T-helper 1 cell treated with Interleukin-12 subunit alpha and Interleukin-12 subunit beta and Interleukin-4 antibody, amounts not matched to agents 30 μg/mL and 1 μg/mL, for 36 hours (primary cell): Measurements from ENCODE around the gene CHST8.
"Not testable (repeated sequence)": the region's sequence is repeated elsewhere in the genome, so short reads cannot be mapped to it uniquely, and the experiment has no call there.

Experiments
- H3K27ac Mint-ChIP-seq: one replicate; pipeline ENCODE4 v1.8.0; 2021; ENCODE audit warnings: mild to moderate bottlenecking, mixed read lengths
- H3K27me3 Mint-ChIP-seq: one replicate; pipeline ENCODE4 v1.8.0; 2021; ENCODE audit warnings: low read depth, mixed read lengths
- H3K36me3 Mint-ChIP-seq: one replicate; pipeline ENCODE4 v1.8.0; 2021; ENCODE audit warnings: low read depth, mixed read lengths
- H3K4me1 Mint-ChIP-seq: one replicate; pipeline ENCODE4 v1.8.0; 2021; ENCODE audit warnings: low read depth, mixed read lengths
- H3K4me3 Mint-ChIP-seq: one replicate; pipeline ENCODE4 v1.8.0; 2021; ENCODE audit warnings: mild to moderate bottlenecking, moderate library complexity, mixed read lengths
- H3K9me3 Mint-ChIP-seq: one replicate; pipeline ENCODE4 v1.8.0; 2021; ENCODE audit warnings: mixed read lengths

The CHST8 gene

GRCh38 chr19:33646306-33646705 is 24.6 kb downstream of the CHST8 start:
- Mint-ChIP-seq H3K9me3 (no peaks in the 10 kb centered on the region), H3K4me1 (no peaks in the 10 kb centered on the region), H3K4me3 (no peak overlapping the region), H3K27ac (no peak overlapping the region), H3K36me3 (no peaks in the 10 kb centered on the region), H3K27me3 (no peaks in the 10 kb centered on the region)

GRCh38 chr19:33647146-33647545 is 25.4 kb downstream of the CHST8 start:
- no peak overlapping the region for H3K27ac Mint-ChIP-seq
- no peaks in the 10 kb centered on the region for H3K9me3 Mint-ChIP-seq
- no peaks in the 10 kb centered on the region for H3K27me3 Mint-ChIP-seq
- no peaks in the 10 kb centered on the region for H3K4me1 Mint-ChIP-seq
- no peak overlapping the region for H3K4me3 Mint-ChIP-seq
- H3K36me3 Mint-ChIP-seq, result no peaks in the 10 kb centered on the region

- no peak overlapping the region for H3K4me3 Mint-ChIP-seq
- no peaks in the 10 kb centered on the region for H3K4me1 Mint-ChIP-seq
- H3K36me3 Mint-ChIP-seq, result no peaks in the 10 kb centered on the region
- no peaks in the 10 kb centered on the region for H3K27me3 Mint-ChIP-seq
- H3K27ac Mint-ChIP-seq, result no peak overlapping the region
- no peaks in the 10 kb centered on the region for H3K9me3 Mint-ChIP-seq
These were observed 28.0 kb downstream of the CHST8 start for GRCh38 chr19:33649627-33650305.

GRCh38 chr19:33653684-33654083 is 31.9 kb downstream of the CHST8 start:
- Mint-ChIP-seq H3K9me3 (no peaks in the 10 kb centered on the region), H3K27me3 (no peaks in the 10 kb centered on the region), H3K4me1 (no peaks in the 10 kb centered on the region), H3K36me3 (no peaks in the 10 kb centered on the region), H3K27ac (no peak overlapping the region), H3K4me3 (no peak overlapping the region)

- no peaks in the 10 kb centered on the region for H3K27me3 Mint-ChIP-seq
- no peak overlapping the region for H3K27ac Mint-ChIP-seq
- H3K9me3 Mint-ChIP-seq, result no peaks in the 10 kb centered on the region
- no peak overlapping the region for H3K4me3 Mint-ChIP-seq
- no peaks in the 10 kb centered on the region for H3K36me3 Mint-ChIP-seq
- H3K4me1 Mint-ChIP-seq, result no peaks in the 10 kb centered on the region
These were observed 33.2 kb downstream of the CHST8 start for GRCh38 chr19:33654840-33655508.

GRCh38 chr19:33659835-33660234 is 38.1 kb downstream of the CHST8 start:
- Mint-ChIP-seq H3K27me3 (no peaks in the 10 kb centered on the region), H3K9me3 (no peaks in the 10 kb centered on the region), H3K27ac (no peak overlapping the region), H3K4me3 (no peak overlapping the region), H3K36me3 (no peaks in the 10 kb centered on the region), H3K4me1 (no peaks in the 10 kb centered on the region)

- no peaks in the 10 kb centered on the region for H3K36me3 Mint-ChIP-seq
- H3K27ac Mint-ChIP-seq, result no peak overlapping the region
- no peaks in the 10 kb centered on the region for H3K4me1 Mint-ChIP-seq
- H3K9me3 Mint-ChIP-seq, result no peaks in the 10 kb centered on the region
- no peak overlapping the region for H3K4me3 Mint-ChIP-seq
- no peaks in the 10 kb centered on the region for H3K27me3 Mint-ChIP-seq
These were observed 38.8 kb downstream of the CHST8 start for GRCh38 chr19:33660410-33661124.

GRCh38 chr19:33661336-33661735 is 39.6 kb downstream of the CHST8 start:
- Mint-ChIP-seq H3K27ac (no peak overlapping the region), H3K27me3 (no peaks in the 10 kb centered on the region)

GRCh38 chr19:33662391-33663092 is 40.8 kb downstream of the CHST8 start:
- Mint-ChIP-seq H3K36me3 (no peaks in the 10 kb centered on the region), H3K27ac (no peak overlapping the region), H3K27me3 (no peaks in the 10 kb centered on the region), H3K4me1 (no peaks in the 10 kb centered on the region), H3K9me3 (no peaks in the 10 kb centered on the region), H3K4me3 (no peak overlapping the region)

More at GRCh38 chr19:33661336-33661735, 39.6 kb downstream of the CHST8 start:
- Mint-ChIP-seq H3K4me1 (no peaks in the 10 kb centered on the region), H3K36me3 (no peaks in the 10 kb centered on the region), H3K4me3 (no peak overlapping the region), H3K9me3 (no peaks in the 10 kb centered on the region)

- not testable (repeated sequence) for H3K9me3 Mint-ChIP-seq, H3K27me3 Mint-ChIP-seq, H3K36me3 Mint-ChIP-seq, H3K4me3 Mint-ChIP-seq, H3K4me1 Mint-ChIP-seq, H3K27ac Mint-ChIP-seq
These were observed 41.6 kb downstream of the CHST8 start for GRCh38 chr19:33663316-33663715.

GRCh38 chr19:33664744-33665143 is 43.0 kb downstream of the CHST8 start:
- Mint-ChIP-seq H3K36me3 (no peaks in the 10 kb centered on the region), H3K4me3 (no peak overlapping the region), H3K9me3 (no peaks in the 10 kb centered on the region), H3K27ac (no peak overlapping the region), H3K27me3 (no peaks in the 10 kb centered on the region), H3K4me1 (no peaks in the 10 kb centered on the region)

GRCh38 chr19:33665776-33666595 is 44.2 kb downstream of the CHST8 start:
- H3K27me3 Mint-ChIP-seq, result no peaks in the 10 kb centered on the region
- H3K36me3 Mint-ChIP-seq, result no peaks in the 10 kb centered on the region
- H3K4me1 Mint-ChIP-seq, result no peaks in the 10 kb centered on the region
- no peak overlapping the region for H3K27ac Mint-ChIP-seq
- H3K4me3 Mint-ChIP-seq, result no peak overlapping the region
- no peaks in the 10 kb centered on the region for H3K9me3 Mint-ChIP-seq

GRCh38 chr19:33667141-33667650 is 45.4 kb downstream of the CHST8 start:
- no peaks in the 10 kb centered on the region for H3K27me3 Mint-ChIP-seq
- H3K4me3 Mint-ChIP-seq, result no peak overlapping the region
- H3K27ac Mint-ChIP-seq, result no peak overlapping the region
- no peaks in the 10 kb centered on the region for H3K4me1 Mint-ChIP-seq
- H3K9me3 Mint-ChIP-seq, result no peaks in the 10 kb centered on the region
- H3K36me3 Mint-ChIP-seq, result no peaks in the 10 kb centered on the region

- no peaks in the 10 kb centered on the region for H3K36me3 Mint-ChIP-seq
- no peak overlapping the region for H3K4me3 Mint-ChIP-seq
- no peak overlapping the region for H3K27ac Mint-ChIP-seq
- no peaks in the 10 kb centered on the region for H3K27me3 Mint-ChIP-seq
- no peaks in the 10 kb centered on the region for H3K4me1 Mint-ChIP-seq
- H3K9me3 Mint-ChIP-seq, result no peaks in the 10 kb centered on the region
These were observed 46.1 kb downstream of the CHST8 start for GRCh38 chr19:33667881-33668280.
